Fibroblast of gingiva (primary cell): ENCODE measurements around the gene MED9.

Experiments
- DNase-seq: peaks from one replicate; pipeline ENCODE4 v3.0.0-alpha.2; 2011; ENCODE audit warnings: low read depth

The MED9 gene

GRCh38 chr17:17516941-17517720 is 40.3 kb downstream of the MED9 start:
- no peak for DNase-seq

- no peak for DNase-seq
These were observed 41.2 kb downstream of the MED9 start for GRCh38 chr17:17518014-17518413.

GRCh38 chr17:17518951-17519350 is 42.2 kb downstream of the MED9 start:
- DNase-seq = no peak

DNA sequence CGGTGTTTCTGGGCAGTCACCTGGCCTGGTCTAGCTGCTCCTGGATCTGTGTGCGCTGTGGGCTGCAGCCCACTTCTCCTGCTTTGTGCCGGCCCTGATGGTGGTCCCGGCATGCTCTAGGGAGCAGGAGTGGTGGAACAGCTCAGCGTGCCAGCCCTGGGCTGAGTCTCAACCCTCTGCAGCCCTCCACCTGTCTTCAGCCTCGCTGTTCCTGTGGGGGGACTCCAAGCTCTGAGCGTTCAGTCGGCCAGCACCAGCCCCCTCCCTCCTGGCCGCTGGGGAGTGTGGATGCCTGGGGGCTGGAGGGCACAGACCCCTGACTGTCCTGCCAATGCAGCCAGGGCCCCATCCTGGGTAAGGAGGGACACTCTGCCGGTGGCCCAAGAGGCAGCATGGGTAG is 43.1 kb downstream of the MED9 start:
- DNase-seq = no peak

DNA sequence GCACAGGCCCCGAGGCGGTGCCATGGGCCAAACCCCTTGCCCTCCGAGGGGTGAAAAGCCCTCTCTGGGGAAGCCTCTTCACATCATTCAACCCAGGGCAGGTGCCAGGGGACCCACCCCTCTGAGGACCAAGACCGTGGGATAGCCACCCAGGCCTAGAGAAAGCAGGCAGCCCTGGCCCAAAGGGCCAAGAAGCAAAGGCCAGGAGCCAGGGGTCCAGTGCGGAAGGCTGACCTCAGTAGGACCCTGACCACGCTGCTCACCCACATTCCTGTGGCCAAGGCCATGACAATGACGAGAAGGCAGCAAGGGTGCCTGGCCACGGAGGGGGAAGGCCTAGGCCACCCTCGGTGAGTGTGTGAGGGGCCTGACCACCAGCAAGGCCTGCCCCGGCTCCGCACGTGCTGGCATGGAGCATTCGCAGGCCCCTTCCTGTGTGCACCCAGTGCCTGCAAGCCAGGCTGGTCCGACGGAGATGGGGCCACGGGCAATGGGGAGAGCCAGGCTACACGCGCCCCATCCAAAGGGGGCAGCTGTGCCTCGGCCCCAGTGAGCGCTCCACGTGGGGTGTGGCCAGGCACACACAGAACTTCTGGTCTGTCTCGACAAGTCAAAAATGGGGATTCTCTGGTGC is 43.9 kb downstream of the MED9 start:
- DNase-seq = no peak

DNA sequence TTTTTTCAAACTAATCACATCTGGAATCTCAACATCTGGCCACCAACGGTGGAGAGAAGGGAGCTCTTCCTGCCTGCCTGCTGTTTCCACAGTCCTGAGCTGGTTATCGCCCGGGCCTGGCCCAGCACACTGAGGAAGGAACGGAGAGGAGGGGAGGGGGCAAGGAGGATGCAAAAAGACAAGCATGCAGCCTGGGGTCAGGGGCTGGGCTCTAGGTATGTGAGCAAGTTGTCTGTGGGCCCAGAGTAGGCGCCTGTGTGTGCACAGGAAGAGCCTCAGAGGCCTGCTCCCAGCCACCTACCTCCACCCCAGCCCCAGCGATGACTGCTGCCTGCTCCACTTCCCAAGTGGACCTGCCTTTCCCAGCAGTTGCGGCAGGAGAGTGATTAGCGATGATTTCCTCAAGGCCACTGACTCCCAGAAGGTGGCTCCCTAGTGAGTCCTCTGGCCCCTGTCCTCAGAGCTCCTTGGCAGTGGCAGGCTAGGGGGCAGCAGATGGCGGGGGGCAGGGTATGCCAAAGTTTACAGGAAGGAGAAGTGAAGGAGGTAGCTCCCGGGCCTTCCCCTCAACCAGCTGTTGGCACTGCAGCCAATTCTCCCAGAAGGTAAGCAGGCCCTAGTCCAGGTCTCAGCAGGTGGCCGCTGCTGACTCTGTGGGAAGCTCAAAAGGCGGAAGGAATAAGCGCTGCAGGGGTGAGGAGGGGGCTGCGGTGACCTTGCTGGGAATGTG is 46.4 kb downstream of the MED9 start:
- DNase-seq = no peak

DNA sequence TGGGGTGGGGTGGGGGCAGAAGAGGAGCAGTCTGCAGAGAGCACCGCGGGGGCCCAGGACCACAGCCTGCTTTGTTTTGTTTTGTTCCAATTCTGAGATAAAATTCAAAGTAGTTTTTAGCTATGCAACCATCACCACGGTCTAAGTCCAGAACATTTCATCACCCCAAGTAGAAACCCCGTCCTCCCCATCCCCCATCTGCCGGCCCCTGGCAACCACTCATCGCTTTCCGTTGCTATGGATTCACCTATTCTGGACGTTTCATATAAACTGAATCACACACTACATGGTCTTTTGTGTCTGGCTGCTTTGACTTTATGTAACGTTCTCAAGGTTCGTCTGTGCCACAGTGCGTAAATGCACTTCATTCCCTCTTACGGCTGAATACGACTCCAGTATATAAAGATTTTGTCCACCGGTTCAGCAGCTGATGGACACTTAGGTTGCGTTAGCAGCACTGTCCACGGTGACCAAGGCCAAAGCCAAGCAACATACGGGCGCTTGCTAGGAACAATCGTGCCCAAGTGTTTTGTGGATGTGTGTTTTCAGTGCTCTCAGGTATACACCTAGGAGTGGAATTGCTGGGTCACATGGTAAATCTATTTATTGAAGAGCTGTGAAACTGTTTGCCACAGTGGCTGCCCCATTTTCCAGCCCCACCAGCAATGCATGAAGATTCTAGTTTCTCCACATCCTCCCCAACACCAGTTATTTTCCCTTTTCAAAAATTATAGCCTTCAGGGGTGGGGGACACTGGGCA is 47.1 kb downstream of the MED9 start:
- DNase-seq = no peak

DNA sequence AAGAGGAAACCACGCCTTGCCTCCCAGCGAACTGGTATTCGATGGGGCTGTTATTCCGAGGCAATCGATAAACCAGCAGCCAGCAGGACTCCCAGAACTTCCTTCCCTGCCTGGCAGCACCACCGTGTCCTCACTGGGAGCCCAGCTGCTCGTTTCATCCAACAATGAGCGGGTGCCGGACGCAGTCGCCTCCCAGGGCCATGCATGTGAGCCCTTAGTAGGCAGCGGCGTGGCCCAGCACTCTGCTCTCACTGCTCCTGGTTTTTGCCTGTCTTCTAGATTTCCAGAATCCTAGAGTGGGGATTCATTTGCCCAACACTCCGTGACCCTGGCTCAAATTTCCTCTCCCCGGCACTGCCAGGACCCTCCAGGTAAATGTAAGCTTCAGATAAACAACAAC is 48.5 kb downstream of the MED9 start:
- DNase-seq = no peak

DNA sequence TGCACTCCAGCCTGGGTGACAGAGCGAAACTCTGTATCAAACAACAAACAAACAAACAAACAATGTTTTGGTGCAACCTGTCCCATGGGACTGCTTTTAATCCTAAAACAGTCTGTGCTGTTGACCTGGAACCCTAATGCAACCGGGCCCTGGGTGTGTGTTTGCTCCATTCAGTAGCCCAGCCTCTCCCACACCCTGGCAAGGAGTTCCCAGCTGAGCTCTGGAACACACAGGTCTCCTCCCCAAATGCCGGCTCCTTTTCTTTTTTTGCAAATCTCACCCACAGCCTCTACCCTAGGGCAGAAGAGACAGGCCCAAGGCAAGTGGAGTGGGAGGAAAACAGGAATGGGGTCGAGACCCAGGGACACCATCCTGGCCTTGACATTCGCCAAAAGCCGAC is 49.2 kb downstream of the MED9 start:
- DNase-seq = no peak

- DNase-seq = no peak
These were observed 49.6 kb downstream of the MED9 start for GRCh38 chr17:17526369-17526768.

DNA sequence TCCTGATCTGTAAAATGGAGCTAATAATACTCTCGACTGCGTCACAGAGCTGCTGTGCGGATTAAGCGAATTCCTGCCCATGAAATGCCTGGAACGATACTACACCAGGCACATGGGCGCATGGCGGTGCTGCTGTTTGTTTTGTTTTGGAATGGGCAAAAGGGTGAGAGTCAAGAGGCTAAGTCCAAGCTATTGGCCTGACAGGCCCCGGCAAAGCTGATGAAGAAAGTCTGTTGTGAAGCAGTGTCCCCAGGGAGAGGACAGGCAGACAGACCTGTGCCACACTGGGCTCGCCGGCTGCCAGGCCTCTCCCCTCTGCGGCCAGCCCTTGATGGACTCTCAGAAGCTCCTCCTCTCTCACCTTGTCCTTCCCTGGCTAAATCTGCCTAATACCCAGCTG is 50.7 kb downstream of the MED9 start:
- DNase-seq = no peak

DNA sequence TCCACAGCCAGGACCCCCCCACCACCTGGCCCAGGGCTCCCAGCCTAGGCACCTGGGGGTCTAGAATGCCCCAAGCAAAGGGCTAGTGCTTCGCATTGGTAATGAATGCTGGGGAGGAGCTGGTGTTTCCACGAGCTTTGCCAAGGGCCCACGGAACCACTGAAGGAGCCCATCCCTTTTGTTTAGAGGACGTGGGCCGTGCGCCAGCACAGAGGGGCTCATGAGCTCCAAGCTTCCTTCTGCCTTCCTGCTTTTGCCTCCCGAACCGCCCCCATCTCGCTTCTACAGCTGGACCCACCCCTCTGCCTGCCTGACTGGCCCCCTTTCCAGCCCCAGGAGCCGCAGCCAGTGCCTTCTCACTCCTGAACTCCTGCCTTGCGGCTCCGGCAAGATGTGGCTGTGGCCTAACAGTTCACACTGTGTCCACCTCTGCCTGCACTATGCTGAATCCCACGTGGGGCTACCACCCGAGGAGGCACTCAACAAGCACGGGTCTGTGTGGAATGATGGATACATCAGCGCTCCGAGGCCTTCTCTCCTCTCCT is 51.2 kb downstream of the MED9 start:
- no peak for DNase-seq

- no peak for DNase-seq
These were observed 52.2 kb downstream of the MED9 start for GRCh38 chr17:17528696-17529652.

DNA sequence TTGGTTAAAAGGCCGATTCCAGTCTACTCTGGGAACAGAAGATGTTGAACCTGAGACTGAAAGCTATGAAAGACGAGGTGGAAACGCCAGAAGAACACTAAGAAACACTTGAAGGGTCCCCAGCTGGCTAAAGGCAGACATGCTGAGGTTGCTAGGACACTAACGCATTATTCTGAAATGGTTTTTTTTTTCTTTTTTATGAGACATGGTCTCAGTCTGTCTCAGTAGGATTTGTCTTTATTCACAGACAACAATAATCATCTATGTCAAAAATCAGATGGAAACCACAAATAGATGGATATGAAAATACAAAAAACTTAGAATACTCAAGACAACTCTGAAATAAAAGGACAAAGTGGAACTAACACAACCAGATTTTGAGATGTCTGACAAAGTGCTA is 54.4 kb downstream of the MED9 start:
- no peak for DNase-seq

- DNase-seq = peak; percentile 49
These were observed 56.2 kb downstream of the MED9 start for GRCh38 chr17:17532991-17533390.

- DNase-seq = no peak
These were observed 57.2 kb downstream of the MED9 start for GRCh38 chr17:17533901-17534441.

- DNase-seq = peak; percentile 95
These were observed 59.2 kb downstream of the MED9 start for GRCh38 chr17:17535957-17536356.

- DNase-seq = no peak
These were observed 59.9 kb downstream of the MED9 start for GRCh38 chr17:17536702-17537101.

- DNase-seq = no peak
These were observed 60.7 kb downstream of the MED9 start for GRCh38 chr17:17537311-17538099.
